Brain microvascular endothelial cell (primary cell): Measurements from ENCODE around the gene ZBED4.
A peak's percentile ranks its signal among the peaks of the same experiment; 100 is the strongest.

Source experiments
- DNase-seq: peaks from one replicate; pipeline ENCODE4 v3.0.0-alpha.2; 2020
- H3K27ac ChIP-seq: fragments of 250-450 bp; sonication (Bioruptor Pico); 2 replicates; pipeline ENCODE4 v1.5.1; 2020; ENCODE audit warnings: mild to moderate bottlenecking, moderate library complexity
- H3K27me3 ChIP-seq: fragments of 250-450 bp; sonication (Bioruptor Pico); replicated peaks from 2 replicates; pipeline ENCODE4 v1.5.1; 2020; ENCODE audit warnings: mild to moderate bottlenecking
- H3K36me3 ChIP-seq: fragments of 250-450 bp; sonication (Bioruptor Pico); replicated peaks from 2 replicates; pipeline ENCODE4 v1.5.1; 2020; ENCODE audit warnings: mild to moderate bottlenecking
- H3K4me3 ChIP-seq: 2 replicates; pipeline ENCODE4 v1.5.1; 2011; ENCODE audit warnings: low read depth, mild to moderate bottlenecking, control low read depth, low read length, moderate library complexity
- CTCF ChIP-seq: IDR thresholded peaks from 2 replicates; pipeline ENCODE4 v1.5.1; 2011; ENCODE audit warnings: low read depth, mild to moderate bottlenecking, moderate library complexity, low read length, control low read depth, inconsistent platforms; ENCODE audit errors: missing control alignments
- in situ Hi-C: cut with HindIII; loops from 2 replicates; pipeline ENCODE4 v1.10.0; 2017; ENCODE audit warnings: low sequenced_read_pairs, low pct_ligation_motif_present

Gene ZBED4

GRCh38 chr22:49914256-49914655 lies 60.6 kb downstream of the ZBED4 start:
- no peak overlapping the region for H3K27ac ChIP-seq
- no peak for DNase-seq
- TF ChIP-seq CTCF = no peak
- in situ Hi-C loops = no loop called here
- no peak overlapping the region for H3K4me3 ChIP-seq
- no peaks in the 10 kb centered on the region for H3K27me3 ChIP-seq
- H3K36me3 ChIP-seq = no peaks in the 10 kb centered on the region

GRCh38 chr22:49915610-49916009 lies 62.0 kb downstream of the ZBED4 start:
- H3K36me3 ChIP-seq = peaks cover 3% of the 10 kb centered on the region
- in situ Hi-C loops = no loop called here
- H3K4me3 ChIP-seq = no peak overlapping the region
- H3K27ac ChIP-seq = no peak overlapping the region
- DNase-seq = no peak
- H3K27me3 ChIP-seq = no peaks in the 10 kb centered on the region
- peak; percentile 3 for TF ChIP-seq CTCF

- Histone ChIP-seq H3K4me3 (no peak overlapping the region), H3K27me3 (no peaks in the 10 kb centered on the region), H3K27ac (no peak overlapping the region), H3K36me3 (peaks cover 6% of the 10 kb centered on the region)
- in situ Hi-C loops = no loop called here
- no peak for DNase-seq
- no peak for TF ChIP-seq CTCF
These were observed 63.2 kb downstream of the ZBED4 start for GRCh38 chr22:49916831-49917230.

DNA sequence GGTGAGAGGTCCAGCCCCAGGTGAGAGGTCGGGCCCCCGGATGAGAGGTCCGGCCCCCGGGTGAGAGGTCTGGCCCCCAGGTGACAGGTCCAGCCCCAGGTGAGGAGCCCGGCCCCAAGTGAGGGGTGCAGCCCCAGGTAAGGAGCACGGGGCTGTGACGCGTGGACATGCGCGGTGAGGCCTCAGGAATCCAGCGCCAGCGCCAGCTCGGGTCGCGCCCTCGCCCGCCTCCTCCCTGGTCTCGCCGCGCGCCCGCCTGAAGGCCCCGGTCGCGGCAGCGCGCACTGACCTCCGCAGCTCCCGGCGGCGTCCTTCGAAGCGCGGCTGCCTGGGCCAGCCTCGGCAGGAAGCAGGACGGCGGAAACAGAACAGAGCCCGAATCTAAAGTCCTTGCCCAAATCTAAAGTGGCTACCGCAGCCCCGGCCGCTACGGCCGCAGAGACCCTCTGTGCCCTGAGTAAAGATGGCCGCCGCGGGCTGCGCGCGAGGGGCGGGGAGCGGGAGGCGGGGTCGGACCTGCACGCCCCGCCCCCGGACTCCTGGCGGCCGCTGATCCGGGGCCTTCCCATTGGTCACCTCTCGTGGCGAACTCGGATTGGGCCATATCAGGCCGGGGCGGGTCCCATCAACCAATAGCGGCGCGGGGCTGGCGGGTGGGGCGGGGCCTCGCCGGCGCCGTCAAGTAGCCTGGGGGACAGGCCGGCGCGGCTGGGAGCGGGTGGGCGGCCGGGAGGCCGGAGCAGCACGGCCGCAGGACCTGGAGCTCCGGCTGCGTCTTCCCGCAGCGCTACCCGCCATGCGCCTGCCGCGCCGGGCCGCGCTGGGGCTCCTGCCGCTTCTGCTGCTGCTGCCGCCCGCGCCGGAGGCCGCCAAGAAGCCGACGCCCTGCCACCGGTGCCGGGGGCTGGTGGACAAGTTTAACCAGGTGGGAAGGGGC lies 64.6 kb downstream of the ZBED4 start, which contains the start of the genes ALG12 and CRELD2:
Gene ALG12, minus strand, starts transcription at position 465 of the 937 bp plus-strand sequence. CDS start 4,673 bp downstream, outside the sequence.
Gene CRELD2, plus strand, starts transcription at position 661 of the 937 bp plus-strand sequence. Its CDS starts 136 bp downstream, at position 797.
- DNase-seq = peak; percentile 96
- Histone ChIP-seq H3K36me3 (peaks cover 6% of the 10 kb centered on the region), H3K27ac (peak within 1 kb of the TSS; percentile 76), H3K27me3 (no peaks in the 10 kb centered on the region), H3K4me3 (peak within 1 kb of the TSS; percentile 81)
- in situ Hi-C loops = no loop called here
- no peak for TF ChIP-seq CTCF

DNA sequence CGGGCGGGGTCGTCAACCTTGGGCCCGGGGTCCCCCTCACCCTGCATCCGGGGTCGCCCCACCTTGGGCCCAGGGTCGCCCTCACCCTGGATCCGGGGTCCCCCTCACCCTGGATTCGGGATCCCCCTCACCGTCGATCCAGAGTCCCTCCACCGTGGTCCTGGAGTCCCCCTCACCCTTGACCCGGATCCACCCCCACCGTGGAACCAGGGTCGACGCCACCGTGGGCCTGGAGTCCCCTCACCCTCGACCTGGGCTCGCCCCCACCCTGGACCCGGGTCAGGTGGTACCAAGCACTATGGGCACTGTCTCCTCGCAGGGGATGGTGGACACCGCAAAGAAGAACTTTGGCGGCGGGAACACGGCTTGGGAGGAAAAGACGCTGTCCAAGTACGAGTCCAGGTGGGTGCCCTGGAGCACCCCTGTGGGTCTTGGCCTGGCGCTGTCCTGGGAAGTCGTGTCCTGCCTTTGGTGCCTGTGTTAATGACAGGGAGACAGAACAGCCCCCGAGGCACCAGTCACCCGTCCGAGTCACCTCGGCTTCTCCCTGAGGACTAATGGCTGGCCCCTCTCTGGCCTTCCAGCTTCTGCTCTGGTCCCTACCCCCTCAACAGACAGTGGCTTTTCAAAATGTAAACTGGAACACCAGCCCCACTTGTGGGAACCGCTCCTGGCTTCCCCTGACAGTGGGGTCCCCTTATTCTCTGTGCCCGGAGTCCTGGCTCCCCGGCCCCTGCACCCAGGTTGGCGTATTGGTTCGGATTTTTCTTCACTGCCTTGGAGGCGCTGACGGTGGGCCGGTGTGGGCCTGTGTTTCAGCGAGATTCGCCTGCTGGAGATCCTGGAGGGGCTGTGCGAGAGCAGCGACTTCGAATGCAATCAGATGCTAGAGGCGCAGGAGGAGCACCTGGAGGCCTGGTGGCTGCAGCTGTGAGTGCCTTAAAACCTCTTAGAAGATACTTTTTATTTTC lies 65.6 kb downstream of the ZBED4 start:
- DNase-seq = no peak
- Histone ChIP-seq H3K27me3 (no peaks in the 10 kb centered on the region), H3K36me3 (peaks cover 7% of the 10 kb centered on the region), H3K27ac (peak overlapping the region; percentile 10), H3K4me3 (peak overlapping the region; percentile 73)
- no peak for TF ChIP-seq CTCF
- in situ Hi-C loops = no loop called here
